Naive thymus-derived CD4-positive, alpha-beta T cell (primary cell): ENCODE results near the gene SNAPC4. TPM values are rescaled to one million over a fixed set of nuclear protein-coding genes. Genes with fewer than 3 reads are reported as not detected.

Source experiments
- ATAC-seq: fragments of 150-1000 bp; cut with Tn5 transposase; 2 replicates; pipeline ENCODE4 v1.10.0; 2021; ENCODE audit warnings: mild to moderate bottlenecking, moderate library complexity
- CTCF ChIA-PET: fragments of 350-600 bp; sonication (Branson Sonifier 250); formaldehyde crosslinking; loops from one replicate; lab custom pipeline; 2021; ENCODE audit warnings: antibody characterized with exemption; lab: Charles Lee
- POLR2A ChIA-PET: fragments of 350-600 bp; sonication (Branson Sonifier 250); formaldehyde crosslinking; loops from one replicate; lab custom pipeline; 2021; ENCODE audit warnings: antibody characterized with exemption, inconsistent platforms; lab: Charles Lee
- DNase-seq, 9 donors: peaks; one replicate each; pipeline versions ENCODE4 v3.0.0 to v3.0.0-alpha.2; 2020 to 2022; ENCODE audit warnings: mixed read lengths in 1 of 9
- H3K27ac ChIP-seq: one replicate; pipeline ENCODE4 v1.7.0; 2013; ENCODE audit warnings: mild to moderate bottlenecking, low read depth, low read length, moderate library complexity
- H3K27me3 ChIP-seq, 2 donors: one replicate each; pipeline ENCODE4 v1.7.0; 2013; ENCODE audit warnings: low read length in 2 of 2, mild to moderate bottlenecking in 2 of 2, moderate library complexity in 2 of 2; ENCODE audit not compliant: control insufficient read depth in 2 of 2, insufficient read depth in 2 of 2
- H3K36me3 ChIP-seq, 3 experiments: 1 replicate in 2 of 3; 2 replicates in 1 of 3; pipeline ENCODE4 v1.7.0; 2013; ENCODE audit warnings: low read length in 3 of 3, mild to moderate bottlenecking in 3 of 3, moderate library complexity in 1 of 3; ENCODE audit not compliant: insufficient read depth in 3 of 3, control insufficient read depth in 2 of 3
- H3K4me1 ChIP-seq, 2 donors: one replicate each; pipeline ENCODE4 v1.7.0; 2013; ENCODE audit warnings: low read length in 2 of 2, mild to moderate bottlenecking in 2 of 2, moderate library complexity in 1 of 2; ENCODE audit not compliant: control insufficient read depth in 2 of 2, insufficient read depth in 2 of 2
- H3K4me3 ChIP-seq: 2 replicates; pipeline ENCODE4 v1.7.0; 2013; ENCODE audit warnings: mild to moderate bottlenecking, low read length
- H3K9me3 ChIP-seq, 3 experiments: 1 replicate in 2 of 3; 2 replicates in 1 of 3; pipeline ENCODE4 v1.7.0; 2013; ENCODE audit warnings: low read length in 3 of 3; ENCODE audit not compliant: control insufficient read depth in 2 of 3
- H3K27ac Mint-ChIP-seq, 9 donors: one replicate each; pipeline ENCODE4 v1.8.0; 2020 to 2022; ENCODE audit warnings: mixed read lengths in 9 of 9, mild to moderate bottlenecking in 8 of 9, moderate library complexity in 5 of 9, inconsistent platforms in 2 of 9
- H3K27me3 Mint-ChIP-seq, 5 donors: one replicate each; pipeline ENCODE4 v1.8.0; 2021 to 2022; ENCODE audit warnings: mixed read lengths in 5 of 5, mild to moderate bottlenecking in 1 of 5
- H3K36me3 Mint-ChIP-seq, 5 donors: one replicate each; pipeline ENCODE4 v1.8.0; 2020 to 2022; ENCODE audit warnings: mixed read lengths in 5 of 5, mild to moderate bottlenecking in 3 of 5, inconsistent platforms in 1 of 5
- H3K4me1 Mint-ChIP-seq, 7 donors: one replicate each; pipeline ENCODE4 v1.8.0; 2020 to 2022; ENCODE audit warnings: mixed read lengths in 7 of 7, mild to moderate bottlenecking in 3 of 7, inconsistent platforms in 1 of 7
- H3K4me3 Mint-ChIP-seq, 10 donors: one replicate each; pipeline ENCODE4 v1.8.0; 2020 to 2022; ENCODE audit warnings: mild to moderate bottlenecking in 10 of 10, mixed read lengths in 10 of 10, moderate library complexity in 6 of 10, inconsistent platforms in 2 of 10
- H3K9me3 Mint-ChIP-seq, 11 donors: one replicate each; pipeline ENCODE4 v1.8.0; 2020 to 2022; ENCODE audit warnings: mixed read lengths in 11 of 11, mild to moderate bottlenecking in 4 of 11, inconsistent platforms in 1 of 11, moderate library complexity in 1 of 11
- intact Hi-C, 2 donors: fragments of 100-400 bp; cut with micrococcal nuclease; formaldehyde crosslinking; loops; one replicate each; pipeline ENCODE4 v1.15.1; 2023
- polyA plus RNA-seq, 2 donors: library from polyadenylated mRNA; unstranded; fragments of 300-500 nt; fragmentation: Illumina TruSeq; gene quantifications; one replicate each; pipeline ENCODE4 v1.2.3, GENCODE V29; 2021
- total RNA-seq, 6 experiments: library from RNA in 5 of 6; stranded (reverse) in 5 of 6; gene quantifications; 1 replicate in 5 of 6; 2 replicates in 1 of 6; pipeline ENCODE4 v1.2.3 and lab custom pipeline; 2021 to 2026

Gene SNAPC4
- total and polyA plus RNA-seq, 7 experiments from 2014 or later: 1.2 to 16.3 (median 12.6) TPM

- intact Hi-C loops: no loop called here
- Mint-ChIP-seq H3K4me1 (peaks cover 0 to 2% (median 0%) of the 10 kb centered on the region in 7 donors), H3K4me3 (no peak overlapping the region), H3K27ac (no peak overlapping the region), H3K27me3 (no peaks in the 10 kb centered on the region), H3K9me3 (no peaks in the 10 kb centered on the region), H3K36me3 (no peaks in the 10 kb centered on the region)
- Histone ChIP-seq H3K9me3 (no peaks in the 10 kb centered on the region), H3K4me1 (no peaks in the 10 kb centered on the region), H3K4me3 (no peak overlapping the region), H3K27ac (no peak overlapping the region), H3K27me3 (no peaks in the 10 kb centered on the region), H3K36me3 (peaks cover 0 to 57% (median 0%) of the 10 kb centered on the region in 3 experiments)
- ATAC-seq (no peak), DNase-seq (no peak)
- CTCF ChIA-PET: no interaction called here
- POLR2A ChIA-PET: no interaction called here
These were observed 21.6 kb downstream of the SNAPC4 start for GRCh38 chr9:136378170-136379002.

GRCh38 chr9:136377341-136378169 lies 22.4 kb downstream of the SNAPC4 start:
- ChIA-PET POLR2A (no interaction called here), CTCF (no interaction called here)
- ATAC-seq: no peak
- DNase-seq: no peak
- Mint-ChIP-seq H3K4me3 (no peak overlapping the region), H3K9me3 (no peaks in the 10 kb centered on the region), H3K27ac (no peak overlapping the region), H3K36me3 (no peaks in the 10 kb centered on the region), H3K27me3 (no peaks in the 10 kb centered on the region), H3K4me1 (peaks cover 0 to 2% (median 0%) of the 10 kb centered on the region in 7 donors)
- Histone ChIP-seq H3K36me3 (peaks cover 0 to 48% (median 0%) of the 10 kb centered on the region in 3 experiments), H3K4me3 (no peak overlapping the region), H3K27me3 (no peaks in the 10 kb centered on the region), H3K4me1 (no peaks in the 10 kb centered on the region), H3K27ac (no peak overlapping the region), H3K9me3 (no peaks in the 10 kb centered on the region)
- intact Hi-C loops: no loop called here

- Mint-ChIP-seq H3K9me3 (no peaks in the 10 kb centered on the region), H3K27ac (no peak overlapping the region), H3K4me1 (peaks cover 0 to 2% (median 0%) of the 10 kb centered on the region in 7 donors), H3K4me3 (no peak overlapping the region), H3K27me3 (no peaks in the 10 kb centered on the region), H3K36me3 (no peaks in the 10 kb centered on the region)
- H3K4me3 ChIP-seq: no peak overlapping the region
- H3K36me3 ChIP-seq: peaks cover 0 to 37% (median 0%) of the 10 kb centered on the region in 3 experiments
- H3K27ac ChIP-seq: no peak overlapping the region
- H3K4me1 ChIP-seq: no peaks in the 10 kb centered on the region
- intact Hi-C loops: no loop called here
- no peak for DNase-seq
- ChIA-PET POLR2A (no interaction called here), CTCF (no interaction called here)
- no peaks in the 10 kb centered on the region for H3K9me3 ChIP-seq
- ATAC-seq: no peak
- H3K27me3 ChIP-seq: no peaks in the 10 kb centered on the region
These were observed 23.5 kb downstream of the SNAPC4 start for GRCh38 chr9:136376457-136376856.

- H3K27me3 ChIP-seq: no peaks in the 10 kb centered on the region
- no peak for ATAC-seq
- no peaks in the 10 kb centered on the region for H3K36me3 Mint-ChIP-seq
These were observed 24.9 kb downstream of the SNAPC4 start for GRCh38 chr9:136375096-136375495.

GRCh38 chr9:136374183-136374575 lies 25.8 kb downstream of the SNAPC4 start:
- Histone ChIP-seq H3K4me1 (no peaks in the 10 kb centered on the region), H3K27me3 (no peaks in the 10 kb centered on the region), H3K27ac (no peak overlapping the region), H3K36me3 (peaks cover 0 to 15% (median 0%) of the 10 kb centered on the region in 3 experiments), H3K4me3 (no peak overlapping the region), H3K9me3 (no peaks in the 10 kb centered on the region)
- H3K27ac Mint-ChIP-seq: no peak overlapping the region
- no peaks in the 10 kb centered on the region for H3K36me3 Mint-ChIP-seq
- no peak for DNase-seq
- peaks cover 0 to 2% (median 0%) of the 10 kb centered on the region in 7 donors for H3K4me1 Mint-ChIP-seq
- ATAC-seq: no peak
- no peak overlapping the region for H3K4me3 Mint-ChIP-seq
- ChIA-PET POLR2A (interaction anchor here (1.4 kb wide), 1 partner anchor 11 kb away, joined by 5 read pairs; the partner anchor contains the start of gene DNLZ), CTCF (no interaction called here)
- no peaks in the 10 kb centered on the region for H3K27me3 Mint-ChIP-seq
- intact Hi-C loops: no loop called here
- no peaks in the 10 kb centered on the region for H3K9me3 Mint-ChIP-seq

More at GRCh38 chr9:136375096-136375495, 24.9 kb downstream of the SNAPC4 start:
- no peaks in the 10 kb centered on the region for H3K9me3 ChIP-seq
- H3K4me3 Mint-ChIP-seq: no peak overlapping the region
- H3K9me3 Mint-ChIP-seq: no peaks in the 10 kb centered on the region
- H3K27ac Mint-ChIP-seq: no peak overlapping the region
- CTCF ChIA-PET: no interaction called here
- peaks cover 0 to 2% (median 0%) of the 10 kb centered on the region in 7 donors for H3K4me1 Mint-ChIP-seq
- no peak overlapping the region for H3K4me3 ChIP-seq
- peaks cover 0 to 24% (median 0%) of the 10 kb centered on the region in 3 experiments for H3K36me3 ChIP-seq
- no peak overlapping the region for H3K27ac ChIP-seq
- DNase-seq: no peak
- intact Hi-C loops: no loop called here
- H3K27me3 Mint-ChIP-seq: no peaks in the 10 kb centered on the region
- H3K4me1 ChIP-seq: no peaks in the 10 kb centered on the region
- POLR2A ChIA-PET: interaction anchor here (1.4 kb wide), 1 partner anchor 12 kb away, joined by 5 read pairs; the partner anchor contains the start of gene DNLZ

- Histone ChIP-seq H3K4me1 (no peaks in the 10 kb centered on the region), H3K27ac (no peak within 1 kb of the TSS), H3K27me3 (no peaks in the 10 kb centered on the region), H3K4me3 (no peak within 1 kb of the TSS), H3K36me3 (peaks cover 0 to 8% (median 0%) of the 10 kb centered on the region in 3 experiments), H3K9me3 (no peaks in the 10 kb centered on the region)
- Mint-ChIP-seq H3K27me3 (no peaks in the 10 kb centered on the region), H3K27ac (no peak within 1 kb of the TSS), H3K4me1 (peaks cover 0 to 2% (median 0%) of the 10 kb centered on the region in 7 donors), H3K4me3 (no peak within 1 kb of the TSS), H3K9me3 (no peaks in the 10 kb centered on the region), H3K36me3 (no peaks in the 10 kb centered on the region)
- CTCF ChIA-PET: no interaction called here
- DNase-seq (no peak), ATAC-seq (peak; percentile 79)
- POLR2A ChIA-PET: interaction anchor here (1.4 kb wide), 1 partner anchor 10 kb away, joined by 5 read pairs; the partner anchor contains the start of gene DNLZ
- intact Hi-C loops: no loop called here
These were observed 26.4 kb downstream of the SNAPC4 start, which contains the start of gene CARD9 for GRCh38 chr9:136373300-136374182. Gene CARD9 (minus strand): TSS chr9:136373669. CDS start chr9:136372078, 1,591 bp downstream.
